Cardiac septum (tissue), 1 donor: ENCODE data around the gene ADAT2. TPM values are rescaled to one million over a fixed set of nuclear protein-coding genes. Genes with fewer than 3 reads are reported as not detected.
"Not testable (repeated sequence)": the region's sequence is repeated elsewhere in the genome, so short reads cannot be mapped to it uniquely, and the experiment has no call there.

Experiments
- DNase-seq: peaks from one replicate; pipeline ENCODE4 v3.0.0-alpha.2; 2020; ENCODE audit warnings: low spot score
- intact Hi-C: fragments of 100-400 bp; cut with DNase I; formaldehyde crosslinking; loops from one replicate; pipeline ENCODE4 v1.14.0; 2022
- long read RNA-seq: library from polyadenylated mRNA; unstranded; transcript quantifications from one replicate; pipeline ENCODE4 v2.0.0, GENCODE V29; 2021
- total RNA-seq: library from RNA; stranded (reverse); fragmentation: NEBNext Ultra II Directional; extraction: Animal tissue kit (Norgen Biotek cat#: 25700); gene quantifications from one replicate; pipeline ENCODE4 v1.2.1, GENCODE V29; 2021
- donor health status: DM: no; HTN: no; CAD: no.

Gene ADAT2
- 2.2 TPM for total RNA-seq
- long read RNA-seq, full-length matches to known transcripts, result 2 of 2 reads
- long read RNA-seq, partial matches to known transcripts, result 0 of 2 reads
- long read RNA-seq, other reads (novel, unspliced or antisense), result 0 of 2 reads

DNA sequence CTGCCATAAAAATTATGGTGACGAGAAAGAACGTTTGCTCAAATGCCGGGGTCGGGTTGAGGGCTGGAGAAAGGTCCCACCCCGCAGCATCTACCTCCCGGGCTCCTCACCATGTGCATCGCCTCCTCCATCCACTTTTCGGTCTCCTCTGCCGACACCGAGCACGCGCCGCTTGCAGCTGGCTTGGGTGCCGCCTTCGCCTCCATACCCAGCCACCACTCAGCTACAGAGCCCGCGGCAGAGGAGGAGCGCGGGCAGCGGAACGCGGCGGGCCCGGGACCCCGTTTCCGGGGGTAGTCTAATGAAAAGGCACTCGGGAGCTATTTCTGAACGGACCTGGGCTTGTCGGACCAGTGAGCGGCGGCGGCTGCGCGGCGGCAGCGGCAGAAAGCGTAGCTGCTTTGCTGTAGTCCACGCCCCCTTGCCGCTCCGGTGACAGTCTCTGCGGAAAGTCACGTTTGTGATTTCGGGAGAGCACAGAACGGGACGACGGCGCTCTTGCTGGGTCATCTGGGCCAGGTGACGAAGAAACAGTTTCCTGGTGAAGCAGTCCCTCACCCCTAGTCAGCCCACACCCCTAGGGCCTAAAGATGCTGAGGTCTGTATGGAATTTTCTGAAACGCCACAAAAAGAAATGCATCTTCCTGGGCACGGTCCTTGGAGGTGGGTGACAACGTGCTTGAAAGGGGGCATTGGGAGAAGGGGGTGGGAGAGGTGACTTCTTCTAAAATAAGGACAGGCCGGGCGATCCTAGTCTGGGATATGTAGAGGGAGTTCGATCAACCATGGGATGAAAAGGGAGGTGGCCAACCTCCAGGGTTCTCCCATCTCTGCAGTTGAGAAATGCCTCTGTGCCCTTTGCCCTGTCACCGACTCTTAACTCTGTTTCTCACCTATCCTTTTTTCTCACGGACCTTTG is at the start of gene ADAT2, which contains the start of gene PEX3:
TSS of gene ADAT2 (minus strand) at position 243 of the 919 bp plus-strand sequence. CDS start at position 206, 37 bp downstream.
TSS of gene PEX3 (plus strand) at position 353 of the 919 bp plus-strand sequence. CDS start at position 591, 238 bp downstream.
- DNase-seq, result peak; percentile 95
- intact Hi-C loops, result loop anchor here (5.0 kb wide), 1 partner anchor 62 kb away; the partner anchor contains the start of gene FUCA2

DNA sequence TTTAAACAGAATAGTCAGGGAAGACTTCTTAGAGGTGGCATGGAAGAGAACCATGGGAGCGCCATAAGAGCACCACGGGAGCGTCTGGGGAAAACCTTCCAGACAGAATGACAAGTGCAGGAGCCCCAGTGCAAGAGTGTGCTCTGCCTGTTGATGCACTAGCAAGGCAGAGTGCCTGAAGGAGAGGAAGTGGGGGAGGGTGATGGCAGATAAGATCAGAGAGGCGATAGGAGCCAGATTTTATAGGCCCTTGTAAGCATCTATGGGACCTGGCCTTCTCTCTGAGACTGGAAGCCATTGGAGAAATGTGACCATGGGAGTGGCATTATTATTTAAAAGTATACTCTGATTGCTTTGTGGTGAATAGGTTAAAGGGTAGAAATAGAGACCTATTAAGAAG is 47.9 kb upstream of the ADAT2 start:
- intact Hi-C loops, result no loop called here
- DNase-seq, result no peak

DNA sequence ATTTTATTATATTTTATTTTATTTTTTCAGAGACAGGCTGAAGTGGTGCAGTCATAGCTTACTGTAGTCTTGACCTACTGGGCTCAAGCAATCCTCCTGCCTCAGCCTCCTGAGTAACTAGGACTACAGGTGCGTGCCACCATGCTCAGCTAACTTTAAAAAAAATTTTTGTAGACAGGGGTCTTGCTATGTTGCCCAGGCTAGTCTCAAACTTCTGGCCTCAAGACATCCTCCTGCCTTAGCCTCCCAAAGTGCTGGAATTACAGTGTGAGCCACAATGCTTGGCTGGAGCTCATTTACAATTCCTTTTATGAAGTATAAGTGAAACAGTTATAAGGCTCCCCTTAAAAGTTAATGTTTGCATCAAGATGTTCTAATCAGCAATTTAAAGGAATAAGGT is 46.5 kb upstream of the ADAT2 start:
- intact Hi-C loops, result no loop called here

DNA sequence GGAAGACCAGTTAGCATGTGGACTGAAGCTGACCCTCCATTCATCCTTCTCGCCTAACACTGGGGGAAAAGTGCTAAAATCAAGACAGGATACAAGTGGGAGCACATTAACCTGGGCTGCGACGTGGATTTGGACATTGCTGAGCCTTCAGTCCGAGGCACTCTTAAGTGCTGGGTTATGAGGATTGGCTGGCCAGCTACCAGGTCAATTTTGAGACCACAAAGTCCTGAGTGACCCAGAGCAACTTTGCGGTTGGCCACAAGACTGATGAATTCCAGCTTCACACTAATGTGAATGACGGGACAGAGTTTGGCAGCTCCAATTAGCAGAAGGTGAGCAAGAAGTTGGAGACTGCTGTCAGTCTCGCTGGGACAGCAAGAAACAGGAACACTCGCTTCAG is 40.3 kb upstream of the ADAT2 start:
- intact Hi-C loops, result no loop called here
- no peak for DNase-seq

More for the DNA sequence above, 46.5 kb upstream of the ADAT2 start:
- DNase-seq, result no peak

DNA sequence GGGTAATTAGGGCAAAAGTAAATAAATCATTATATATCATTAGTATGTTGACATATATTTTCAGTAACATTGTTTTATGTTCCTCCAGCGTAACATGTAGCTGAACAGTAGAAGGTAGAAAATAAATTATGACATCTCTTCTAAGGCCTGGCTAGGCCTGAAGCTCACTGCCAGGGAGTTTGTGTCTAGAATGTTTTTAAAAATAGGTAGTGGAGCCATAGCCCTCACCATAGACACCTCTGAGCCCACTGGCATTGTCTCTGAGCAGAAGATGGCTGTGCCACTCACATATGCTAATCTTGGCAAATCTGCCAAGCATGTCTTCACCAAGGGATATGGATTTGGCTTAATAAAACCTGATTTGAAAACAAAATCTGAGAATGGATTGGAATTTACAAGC is 39.7 kb upstream of the ADAT2 start:
- no peak for DNase-seq
- intact Hi-C loops, result no loop called here

DNA sequence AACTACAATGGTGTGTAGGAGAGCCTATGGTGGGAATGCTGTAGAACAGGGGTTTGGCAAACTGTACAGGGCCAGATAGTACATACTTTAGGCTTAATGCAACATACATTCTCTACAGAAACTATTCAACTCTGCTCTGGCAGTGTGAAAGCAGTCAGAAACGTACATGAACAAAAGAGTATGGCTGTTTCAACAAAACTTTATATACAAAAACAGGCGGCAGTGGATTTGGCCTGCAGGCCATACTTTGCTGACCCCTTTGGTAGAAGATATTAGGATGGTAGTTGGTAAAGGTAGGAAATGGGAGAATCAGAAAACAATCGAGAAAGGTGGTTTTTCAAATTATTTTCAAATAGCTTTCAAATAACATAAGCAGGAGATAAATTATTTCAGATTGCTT is 36.3 kb upstream of the ADAT2 start:
- no peak for DNase-seq
- intact Hi-C loops, result no loop called here

DNA sequence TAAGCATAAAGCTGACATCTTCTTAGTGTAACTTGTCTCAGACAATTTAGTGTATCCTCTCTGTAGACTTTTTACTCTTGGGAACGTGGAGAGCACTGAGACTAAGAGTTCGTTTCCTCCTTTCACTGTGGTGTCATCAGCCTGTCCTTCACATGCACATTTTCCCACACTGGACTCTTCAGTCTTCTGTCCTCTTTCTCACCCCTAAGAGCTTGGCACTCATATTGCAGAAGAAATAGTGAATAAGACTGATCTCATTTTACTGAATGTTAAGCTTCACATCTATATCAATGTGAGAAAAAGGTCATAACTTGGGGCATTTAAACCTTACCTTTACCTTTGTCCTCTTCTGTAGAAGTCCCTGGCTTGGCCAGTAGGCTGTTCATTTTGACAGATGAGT is 35.5 kb upstream of the ADAT2 start:
- no peak for DNase-seq
- intact Hi-C loops, result no loop called here

DNA sequence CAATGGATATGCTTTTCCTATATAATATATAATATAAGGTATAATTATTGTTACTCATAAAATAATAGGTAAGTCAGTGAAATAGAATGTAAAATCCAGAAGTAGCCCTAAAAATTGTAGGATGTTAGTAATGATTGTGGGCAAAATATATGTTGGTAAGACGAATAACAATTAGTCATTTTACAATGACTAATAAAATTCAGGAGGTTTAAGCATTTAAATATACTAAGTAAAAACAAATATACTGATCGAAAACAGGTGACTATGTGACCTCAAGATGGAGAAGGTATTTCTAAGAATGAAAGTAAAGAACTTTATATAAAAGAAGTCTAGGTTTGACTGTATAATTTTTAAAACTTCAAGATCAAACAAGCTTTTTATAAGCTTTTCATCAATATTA is 32.1 kb upstream of the ADAT2 start:
- intact Hi-C loops, result no loop called here
- DNase-seq, result no peak

DNA sequence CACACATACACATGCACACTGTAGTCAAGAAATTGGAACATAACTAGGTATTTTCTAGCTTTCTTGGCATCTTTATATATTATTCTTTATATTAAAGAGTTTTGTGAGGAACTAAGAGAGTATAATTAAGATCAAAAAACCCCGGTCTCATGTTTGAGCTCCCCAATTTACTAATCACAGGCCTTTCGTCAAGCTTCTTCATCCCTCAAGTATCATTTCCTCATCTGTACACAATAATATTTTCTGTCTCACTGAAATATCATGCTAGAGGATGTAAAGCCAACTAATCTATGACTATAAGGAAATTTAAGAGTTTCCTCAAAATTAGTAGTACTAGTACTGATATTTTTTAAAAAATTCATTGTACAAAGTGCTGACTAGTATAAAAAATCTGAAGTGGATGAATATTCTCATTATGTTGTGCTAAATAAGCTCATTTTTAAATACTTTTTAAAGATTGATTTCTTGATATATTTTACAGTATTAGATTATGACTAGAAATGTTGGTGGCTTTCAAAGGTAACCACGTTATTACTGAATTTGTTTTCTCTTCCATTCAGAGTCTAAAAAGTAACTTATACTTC is 28.1 kb upstream of the ADAT2 start:
- DNase-seq, result no peak
- intact Hi-C loops, result no loop called here

DNA sequence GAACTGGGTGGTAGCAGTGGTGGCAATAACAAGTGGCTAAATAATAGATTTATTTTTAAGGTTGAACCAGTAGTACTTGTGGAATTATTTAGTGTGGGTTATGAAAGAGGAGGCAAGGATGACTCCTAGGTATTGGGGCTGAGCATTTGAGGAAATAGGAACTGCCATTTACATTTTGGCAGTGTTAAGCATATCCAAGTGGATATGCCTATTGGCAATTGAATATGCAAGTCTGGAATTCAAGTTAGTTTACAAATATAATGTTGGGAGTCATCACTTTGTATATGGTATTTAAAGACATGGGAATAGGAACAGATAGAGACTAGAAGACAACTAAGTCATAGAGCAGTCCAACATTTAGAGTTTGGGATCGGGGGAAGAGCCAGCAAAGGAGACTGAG is 26.1 kb upstream of the ADAT2 start:
- DNase-seq, result no peak
- intact Hi-C loops, result no loop called here

DNA sequence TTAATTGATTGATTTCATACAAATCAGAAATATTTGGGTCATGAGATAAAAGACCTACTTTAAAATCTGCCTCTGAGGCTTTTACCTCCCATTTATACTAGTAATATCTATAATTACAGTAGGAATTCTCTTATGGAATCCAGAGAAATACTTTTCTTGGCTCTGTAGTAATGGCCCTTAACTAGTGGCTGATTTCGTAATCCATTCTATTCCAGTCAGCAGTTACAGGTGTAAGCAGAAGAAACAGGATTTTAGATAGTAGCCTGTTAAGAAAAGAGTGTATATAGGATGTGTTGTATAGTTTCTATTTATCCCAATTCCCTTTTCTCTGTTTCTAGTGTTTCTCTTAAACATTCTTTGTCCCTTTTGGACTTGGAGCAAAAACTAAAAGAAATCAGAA is 21.3 kb upstream of the ADAT2 start:
- intact Hi-C loops, result no loop called here
- no peak for DNase-seq

DNA sequence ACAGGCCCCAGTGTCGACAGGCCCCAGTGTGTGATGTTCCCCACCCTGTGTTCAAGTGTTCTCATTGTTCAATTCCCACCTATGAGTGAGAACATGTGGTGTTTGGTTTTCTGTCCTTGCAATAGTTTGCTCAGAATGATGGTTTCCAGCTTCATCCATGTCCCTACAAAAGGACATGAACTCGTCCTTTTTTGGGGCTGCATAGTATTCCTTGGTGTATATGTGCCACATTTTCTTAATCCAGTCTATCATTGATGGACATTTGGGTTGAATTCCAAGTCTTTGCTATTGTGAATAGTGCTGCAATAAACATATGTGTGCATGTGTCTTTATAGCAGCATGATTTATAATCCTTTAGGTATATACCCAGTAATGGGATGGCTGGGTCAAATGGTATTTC is 18.3 kb upstream of the ADAT2 start:
- intact Hi-C loops, DNase-seq: not testable (repeated sequence)

DNA sequence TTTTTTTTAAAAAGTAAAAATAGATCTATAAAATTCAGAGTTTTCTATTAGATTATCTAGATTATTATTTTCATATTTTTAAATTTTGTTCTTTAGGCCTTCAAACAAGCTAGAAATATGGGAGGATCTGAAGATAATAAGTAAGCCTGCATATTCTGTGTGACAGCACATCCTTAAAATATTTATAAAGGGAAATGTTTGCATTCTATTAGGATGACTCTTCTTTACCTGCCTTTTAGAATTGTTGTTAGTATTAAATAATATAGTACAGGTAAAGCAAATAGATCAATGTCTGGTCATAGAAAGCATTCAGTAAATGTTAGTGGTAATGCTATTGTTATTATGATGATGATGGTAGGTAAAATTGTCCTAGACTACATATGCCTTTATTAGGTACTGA is 17.5 kb upstream of the ADAT2 start:
- intact Hi-C loops, result no loop called here
- DNase-seq, result no peak

DNA sequence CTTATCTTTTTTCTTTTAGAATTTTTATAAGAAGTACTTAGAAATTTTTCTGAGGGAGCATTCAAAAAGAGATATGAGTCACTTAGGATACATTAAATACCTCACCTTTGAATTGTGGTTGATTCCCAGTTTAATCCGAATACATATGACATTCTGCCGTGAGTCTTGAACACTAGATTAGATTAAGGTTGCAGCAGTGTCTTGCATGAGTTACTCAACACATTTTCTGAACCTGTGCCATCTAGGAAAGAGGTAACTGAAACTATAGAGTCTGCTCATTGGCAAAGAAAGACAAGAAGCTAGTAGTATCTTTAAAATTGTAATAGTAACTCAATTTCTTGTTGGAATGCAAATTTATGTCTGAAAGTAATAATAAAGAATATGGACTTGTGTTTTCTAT is 15.1 kb upstream of the ADAT2 start:
- intact Hi-C loops, result no loop called here
- no peak for DNase-seq

DNA sequence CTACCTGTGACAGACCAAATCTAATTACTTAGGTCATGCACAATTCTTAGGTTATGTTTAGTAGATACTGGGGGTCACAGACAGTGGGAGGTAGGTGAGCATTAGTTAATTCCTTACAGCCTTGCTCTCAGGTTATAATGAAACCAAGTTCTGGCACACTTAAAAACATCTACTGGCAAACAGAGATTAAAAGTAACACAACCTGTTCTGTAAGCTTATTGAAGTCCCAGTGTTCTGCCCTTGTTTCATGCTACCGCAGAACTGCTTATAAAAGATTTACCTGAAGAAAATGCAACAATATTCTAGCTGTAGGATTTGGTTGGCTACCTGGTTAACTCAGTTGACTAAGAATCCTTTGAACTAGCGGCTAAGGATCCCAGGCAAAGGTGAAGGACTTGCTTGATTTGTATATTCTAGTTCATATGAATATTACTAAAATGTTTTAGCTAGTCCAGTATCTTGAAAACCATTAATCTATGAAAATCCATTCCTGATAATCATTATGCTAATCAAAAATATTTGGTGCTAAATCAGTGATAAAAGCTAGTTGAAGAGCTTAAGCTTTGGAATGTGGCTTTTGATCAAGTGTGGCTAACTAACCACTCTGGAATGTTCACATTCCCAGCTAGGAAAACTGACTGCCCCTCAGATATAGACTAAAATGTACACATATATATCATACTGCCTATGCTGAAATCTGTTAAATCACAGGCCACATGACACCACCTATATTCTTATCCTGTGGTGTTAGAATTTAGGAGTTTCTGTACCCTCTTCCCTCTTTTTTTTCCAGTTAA is 7.3 kb upstream of the ADAT2 start:
- intact Hi-C loops, result no loop called here
- DNase-seq, result no peak

DNA sequence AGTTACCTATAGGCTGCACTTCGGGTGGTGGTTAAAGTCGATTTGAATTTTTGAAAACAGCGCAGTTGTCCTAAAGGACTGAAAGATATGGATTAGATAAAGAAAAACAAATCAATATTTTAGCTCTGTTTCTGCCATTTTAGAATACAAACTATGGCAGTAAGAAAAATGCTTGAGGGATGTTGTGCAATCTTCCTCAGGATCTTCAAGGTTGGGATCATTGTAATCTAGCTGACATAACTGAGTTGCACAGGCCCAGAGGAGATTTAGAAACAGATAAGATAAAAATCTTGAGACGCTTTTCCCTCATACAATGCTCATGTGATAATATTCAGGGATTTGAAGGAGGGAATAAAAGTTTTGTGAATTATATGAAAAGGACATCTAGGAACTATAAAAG is 1.0 kb upstream of the ADAT2 start:
- intact Hi-C loops, result loop anchor here (5.0 kb wide), 1 partner anchor 61 kb away; the partner anchor contains the start of gene FUCA2
- no peak for DNase-seq

DNA sequence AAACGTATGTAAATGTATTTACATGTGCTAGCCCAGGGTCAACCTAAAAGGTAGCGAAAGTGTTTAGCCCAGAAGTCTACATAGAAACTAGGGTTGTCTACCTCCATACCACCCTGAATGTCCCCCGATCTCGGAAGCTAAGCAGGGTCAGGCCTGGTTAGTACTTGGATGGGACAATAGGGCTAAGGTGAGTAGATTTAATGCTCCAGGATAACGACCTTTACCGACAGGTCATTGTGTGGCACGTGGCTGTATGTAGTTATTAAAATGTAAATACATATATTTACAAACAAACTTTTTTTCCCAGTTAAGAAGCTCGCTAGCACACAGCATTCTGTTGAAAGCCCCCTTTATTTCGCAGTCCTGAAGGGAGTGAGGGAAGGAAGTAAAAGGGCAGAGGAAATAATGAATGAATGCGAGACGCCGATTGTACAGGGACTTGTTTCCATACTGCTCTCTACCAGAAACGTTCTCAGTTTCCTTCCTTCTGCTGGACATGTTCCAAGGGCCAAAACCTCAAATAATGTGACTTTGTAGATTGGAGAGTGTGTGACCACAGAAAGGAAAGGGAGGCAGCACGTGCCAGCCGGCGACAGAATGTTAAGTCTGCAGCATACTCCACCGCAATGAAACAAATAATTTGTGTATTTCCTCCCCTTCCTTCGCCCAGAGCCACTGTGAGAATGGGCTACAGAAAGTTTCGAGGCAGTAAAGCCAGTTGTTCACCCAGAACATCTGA is 612 bp downstream of the ADAT2 start:
- intact Hi-C loops, result loop anchor here (5.0 kb wide), 1 partner anchor 62 kb away; the partner anchor contains the start of gene FUCA2
- no peak for DNase-seq

DNA sequence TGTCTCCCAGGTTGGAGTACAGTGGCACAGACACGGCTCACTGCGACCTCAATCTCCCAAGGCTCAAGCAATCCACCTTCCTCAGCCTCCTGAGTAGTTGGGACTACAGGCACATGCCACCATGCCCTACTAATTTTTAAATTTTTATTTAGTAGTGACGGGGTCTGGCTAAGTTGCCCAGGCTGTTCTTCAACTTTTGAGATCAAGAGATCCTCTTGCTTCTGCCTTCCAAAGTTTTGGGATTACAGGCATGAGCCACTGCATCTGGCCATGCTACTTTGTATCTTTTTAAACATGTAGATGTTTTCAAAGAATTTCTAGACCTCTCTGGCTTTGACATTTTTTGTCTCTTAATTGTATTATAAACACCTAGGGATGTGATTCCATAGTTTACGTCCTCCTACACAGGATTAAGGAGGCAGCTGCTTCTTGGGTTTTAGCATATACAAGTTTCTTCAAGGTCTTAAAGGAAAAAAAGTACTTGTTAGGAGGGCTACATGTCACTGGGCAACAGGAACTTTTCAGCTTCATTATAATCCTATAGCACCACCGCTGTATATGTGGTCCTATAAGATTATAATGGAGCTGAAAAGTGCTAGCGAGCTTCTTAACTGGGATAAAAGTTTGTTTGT is 1.3 kb downstream of the ADAT2 start:
- no peak for DNase-seq
- intact Hi-C loops, result no loop called here

DNA sequence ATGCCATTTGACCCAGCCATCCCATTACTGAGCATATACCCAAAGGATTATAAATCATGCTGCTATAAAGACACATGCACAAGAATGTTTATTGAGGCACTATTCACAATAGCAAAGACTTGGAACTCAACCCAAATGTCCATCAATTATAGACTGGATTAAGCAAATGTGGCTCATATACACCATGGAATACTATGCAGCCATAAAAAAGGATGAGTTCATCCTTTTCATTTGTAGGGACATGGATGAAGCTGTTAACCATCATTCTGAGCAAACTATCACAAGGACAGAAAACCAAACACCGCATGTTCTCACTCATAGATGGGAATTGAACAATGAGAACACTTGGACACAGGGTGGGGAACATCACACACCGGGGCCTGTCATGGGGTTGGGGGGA is 2.6 kb downstream of the ADAT2 start:
- intact Hi-C loops, DNase-seq: not testable (repeated sequence)
